Activated CD8-positive, alpha-beta memory T cell treated with anti-CD3 and anti-CD28 coated beads for 4 hours (primary cell): ENCODE measurements around the gene CYP2A7.
"Not testable (repeated sequence)": the region's sequence is repeated elsewhere in the genome, so short reads cannot be mapped to it uniquely, and the experiment has no call there.

Experiments
- DNase-seq, 2 donors: peaks; one replicate each; pipeline ENCODE4 v3.0.0-alpha.2; 2020; ENCODE audit warnings: low read depth in 2 of 2

Gene CYP2A7

GRCh38 chr19:40882062-40882461 is at the start of gene CYP2A7:
TSS of gene CYP2A7 (minus strand) at chr19:40882231. CDS start at chr19:40882210, 21 bp downstream.
- not testable (repeated sequence) for DNase-seq

GRCh38 chr19:40930799-40931198 is 48.8 kb upstream of the CYP2A7 start:
- DNase-seq, result not testable (repeated sequence)

GRCh38 chr19:40929942-40930341 is 47.9 kb upstream of the CYP2A7 start:
- DNase-seq, result not testable (repeated sequence)

- DNase-seq, result no peak
Measured at GRCh38 chr19:40928850-40929249, 46.8 kb upstream of the CYP2A7 start.

GRCh38 chr19:40927567-40927966 is 45.5 kb upstream of the CYP2A7 start:
- DNase-seq, result no peak

- not testable (repeated sequence) for DNase-seq
Measured at GRCh38 chr19:40926276-40926675, 44.2 kb upstream of the CYP2A7 start.

- no peak for DNase-seq
Measured at GRCh38 chr19:40923934-40924391, 41.9 kb upstream of the CYP2A7 start.

GRCh38 chr19:40922237-40923160 is 40.5 kb upstream of the CYP2A7 start:
- DNase-seq, result not testable (repeated sequence)

- no peak for DNase-seq
Measured at GRCh38 chr19:40921005-40921897, 39.2 kb upstream of the CYP2A7 start.

GRCh38 chr19:40920300-40921004 is 38.4 kb upstream of the CYP2A7 start:
- DNase-seq, result no peak

- DNase-seq, result not testable (repeated sequence)
Measured at GRCh38 chr19:40919530-40920299, 37.7 kb upstream of the CYP2A7 start.

- DNase-seq, result not testable (repeated sequence)
Measured at GRCh38 chr19:40918303-40918702, 36.3 kb upstream of the CYP2A7 start.

GRCh38 chr19:40908976-40909375 is 26.9 kb upstream of the CYP2A7 start:
- DNase-seq, result peak in 1 of 2 donors; percentile 9

- peak; percentile 14 to 44 for DNase-seq
Measured at GRCh38 chr19:40907968-40908735, 26.1 kb upstream of the CYP2A7 start.

GRCh38 chr19:40906512-40906911 is 24.5 kb upstream of the CYP2A7 start:
- DNase-seq, result no peak

GRCh38 chr19:40904673-40905156 is 22.7 kb upstream of the CYP2A7 start:
- DNase-seq, result not testable (repeated sequence)

- DNase-seq, result not testable (repeated sequence)
Measured at GRCh38 chr19:40901975-40902750, 20.1 kb upstream of the CYP2A7 start.

GRCh38 chr19:40900521-40900920 is 18.5 kb upstream of the CYP2A7 start:
- DNase-seq, result not testable (repeated sequence)

- DNase-seq, result not testable (repeated sequence)
Measured at GRCh38 chr19:40899964-40900363, 17.9 kb upstream of the CYP2A7 start.
